HG03280 (cell line): ENCODE measurements around the gene TICAM2.
"Not testable (repeated sequence)": the region's sequence is repeated elsewhere in the genome, so short reads cannot be mapped to it uniquely, and the experiment has no call there.

Experiments used
- ATAC-seq: cut with Tn5 transposase; IDR thresholded peaks from one replicate; pipeline ENCODE4 v1.9.1; 2021; ENCODE audit warnings: mild to moderate bottlenecking, moderate library complexity; ENCODE audit not compliant: unreplicated experiment

Gene TICAM2, protein sequence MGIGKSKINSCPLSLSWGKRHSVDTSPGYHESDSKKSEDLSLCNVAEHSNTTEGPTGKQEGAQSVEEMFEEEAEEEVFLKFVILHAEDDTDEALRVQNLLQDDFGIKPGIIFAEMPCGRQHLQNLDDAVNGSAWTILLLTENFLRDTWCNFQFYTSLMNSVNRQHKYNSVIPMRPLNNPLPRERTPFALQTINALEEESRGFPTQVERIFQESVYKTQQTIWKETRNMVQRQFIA

DNA sequence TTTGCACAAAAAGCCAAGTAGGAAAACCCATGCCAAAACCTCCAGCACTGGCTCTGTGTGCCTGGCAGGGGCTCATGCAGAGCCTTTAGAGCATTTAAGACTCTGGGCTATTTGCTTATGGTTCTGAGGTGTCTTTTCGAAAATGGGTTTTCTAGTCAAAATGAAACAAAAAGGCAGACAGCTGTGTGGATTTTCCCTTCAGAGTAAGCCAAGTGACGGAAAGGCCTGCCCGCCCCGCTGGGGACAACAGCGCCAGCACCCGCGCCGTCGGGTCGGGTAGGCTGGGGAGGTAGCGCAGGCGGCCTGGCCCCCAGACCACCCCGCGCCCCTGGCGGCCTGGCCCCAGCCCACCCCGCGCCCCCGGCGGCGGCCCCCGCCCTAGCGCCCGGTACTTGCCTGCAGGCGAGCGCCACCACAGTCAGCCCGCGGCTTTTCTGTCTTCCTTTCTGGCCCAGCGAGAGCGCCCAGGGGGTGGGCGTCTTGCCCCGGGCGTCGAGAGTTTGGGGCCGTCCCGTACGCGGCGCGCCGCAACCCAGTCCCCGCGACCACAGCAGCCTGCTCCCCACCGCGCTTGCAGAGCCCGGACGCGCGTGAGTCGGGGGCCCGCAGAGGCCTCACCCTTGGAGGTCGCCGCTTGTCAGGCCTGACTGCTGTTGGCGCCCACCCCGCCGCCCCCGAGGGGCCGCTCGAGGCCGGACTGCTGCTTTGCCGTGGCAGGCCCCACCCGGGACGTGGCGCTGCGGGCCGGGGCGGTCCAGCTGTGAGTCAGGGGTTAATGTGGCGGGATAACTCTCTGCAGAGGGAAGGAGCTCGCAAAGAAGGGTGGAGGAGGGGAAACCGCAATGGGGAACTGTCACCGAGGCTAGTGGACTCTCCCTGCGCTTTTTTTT lies at the start of gene TICAM2:
TSS of gene TICAM2 (minus strand) at position 779 of the 890 bp plus-strand sequence. CDS start 21,223 bp downstream, outside the sequence.
- ATAC-seq: peak; percentile 67

DNA sequence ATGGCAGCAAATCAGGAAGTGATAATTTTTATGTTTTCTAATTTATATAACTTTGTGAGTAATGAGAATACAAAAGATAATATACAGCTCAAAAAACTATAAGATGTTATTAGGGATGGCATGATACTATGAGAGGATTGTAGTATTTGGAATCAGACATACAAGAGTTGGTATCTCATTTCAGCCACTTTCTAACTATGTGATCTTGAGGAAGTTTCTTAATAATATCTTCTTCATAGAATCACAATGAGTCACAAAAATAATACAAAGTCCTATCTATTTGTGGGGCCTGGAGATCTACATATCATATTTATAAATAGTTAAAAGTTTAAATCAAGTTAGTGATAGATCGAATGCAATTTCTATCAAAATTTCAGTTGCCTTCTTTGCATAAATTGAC lies 47.3 kb upstream of the TICAM2 start:
- no peak for ATAC-seq

DNA sequence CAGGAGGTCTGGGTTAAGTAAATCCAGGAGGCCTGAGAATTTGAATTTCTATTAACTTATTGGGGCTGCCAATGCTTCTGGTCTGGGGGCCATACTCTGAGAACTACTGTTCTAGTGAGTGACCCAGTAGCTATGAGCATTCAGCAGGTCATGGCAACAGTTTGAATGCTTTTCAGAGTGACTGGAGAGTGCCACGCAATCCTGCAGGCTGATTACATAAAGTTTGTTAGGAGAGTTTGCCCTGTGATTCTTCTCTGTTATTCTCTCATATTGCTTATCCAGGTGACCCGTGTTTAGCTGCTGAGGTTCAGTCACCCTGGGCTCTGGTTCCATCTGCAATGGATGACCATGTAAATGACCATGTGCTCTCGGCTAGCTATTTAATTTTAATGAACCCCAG lies 45.8 kb upstream of the TICAM2 start:
- no peak for ATAC-seq

DNA sequence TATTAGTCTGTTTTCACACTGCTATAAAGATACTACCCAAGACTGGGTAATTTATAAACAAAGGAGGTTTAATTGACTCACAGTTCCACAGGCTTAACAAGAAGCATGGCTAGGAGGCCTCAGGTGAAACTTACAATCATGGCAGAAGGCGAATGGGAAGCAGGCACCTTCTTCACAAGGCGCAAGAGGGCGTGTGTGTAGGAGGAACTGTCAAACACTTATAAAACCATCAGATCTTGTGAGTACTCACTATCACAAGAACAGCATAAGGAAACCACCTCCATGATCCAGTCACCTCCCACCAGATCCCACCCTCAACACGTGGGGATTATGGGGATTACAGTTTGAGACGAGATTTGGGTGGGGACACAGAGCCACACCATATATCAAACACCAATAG lies 43.1 kb upstream of the TICAM2 start:
- not testable (repeated sequence) for ATAC-seq

DNA sequence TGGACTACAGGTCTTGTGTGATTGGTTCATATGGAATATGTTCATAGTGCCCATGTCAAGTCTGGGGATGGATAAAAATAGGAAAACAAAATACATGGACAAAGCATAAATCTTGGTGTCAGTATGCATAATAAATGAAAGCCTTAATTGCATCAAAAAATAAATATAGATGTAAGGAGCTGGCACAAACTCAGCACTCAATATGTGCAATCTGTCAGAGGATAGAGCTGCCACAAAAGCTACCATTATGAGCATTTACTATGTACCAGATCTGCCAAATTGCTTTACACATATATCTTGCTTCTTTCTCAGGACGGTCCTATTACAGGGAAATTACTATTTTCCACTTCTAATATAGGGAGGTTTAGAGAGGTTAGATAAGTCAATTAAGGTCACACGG lies 41.8 kb upstream of the TICAM2 start:
- ATAC-seq: no peak

DNA sequence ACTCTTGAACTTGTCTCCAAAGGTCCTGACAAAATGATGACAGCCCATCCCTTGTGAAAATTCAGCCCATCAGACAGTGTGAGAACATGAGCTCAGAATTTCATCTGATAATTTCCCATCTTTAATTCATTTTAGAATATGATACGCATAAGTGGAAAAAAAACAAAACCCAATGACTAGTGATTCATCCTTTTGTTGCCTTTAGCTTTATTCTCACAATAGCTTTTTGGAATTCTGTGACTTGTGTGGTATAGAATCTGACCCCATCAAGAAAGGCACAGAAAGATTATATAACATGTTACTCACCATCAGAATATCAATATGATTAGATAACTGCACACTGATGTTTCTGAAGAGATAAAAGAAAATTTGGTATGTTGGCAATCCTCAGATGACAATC lies 39.7 kb upstream of the TICAM2 start:
- ATAC-seq: no peak

DNA sequence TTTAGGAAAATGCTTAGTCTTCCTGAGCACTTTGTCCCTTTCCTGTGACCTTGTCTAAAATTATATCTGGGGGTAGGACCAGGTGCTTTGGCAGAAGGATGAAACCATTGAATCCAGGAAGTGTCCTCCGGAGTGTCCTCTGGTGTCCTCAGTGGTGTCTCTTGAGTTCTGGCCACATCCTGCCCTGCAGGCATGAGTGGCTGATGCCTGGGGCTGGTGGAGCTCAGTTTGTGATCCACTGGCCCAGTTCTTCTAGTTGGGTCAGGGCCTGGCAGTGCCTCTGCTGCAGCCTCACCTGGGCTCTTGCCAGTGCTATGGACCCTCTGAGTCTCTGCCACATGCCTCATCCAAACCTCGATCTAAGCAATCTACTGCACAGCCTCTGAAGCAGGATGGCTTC lies 38.0 kb upstream of the TICAM2 start:
- ATAC-seq: no peak

DNA sequence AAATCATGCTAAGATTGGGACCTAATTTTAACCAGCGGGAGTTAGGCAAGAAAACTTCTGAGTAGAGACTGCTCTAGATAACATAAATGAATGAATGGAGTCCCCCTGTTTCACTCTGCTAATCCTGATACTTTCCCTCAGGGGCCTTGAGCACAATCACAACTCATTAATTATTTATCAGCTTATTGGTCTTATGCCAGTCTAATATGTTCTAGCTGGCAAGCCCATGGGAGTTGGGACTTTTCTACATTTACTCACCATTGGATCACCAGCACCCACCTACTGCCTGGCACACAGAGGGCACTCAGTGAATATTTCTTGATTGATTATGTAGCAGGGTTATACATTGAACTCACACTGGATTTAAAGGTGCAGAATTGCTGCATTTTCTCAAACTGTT lies 37.1 kb upstream of the TICAM2 start:
- ATAC-seq: no peak

DNA sequence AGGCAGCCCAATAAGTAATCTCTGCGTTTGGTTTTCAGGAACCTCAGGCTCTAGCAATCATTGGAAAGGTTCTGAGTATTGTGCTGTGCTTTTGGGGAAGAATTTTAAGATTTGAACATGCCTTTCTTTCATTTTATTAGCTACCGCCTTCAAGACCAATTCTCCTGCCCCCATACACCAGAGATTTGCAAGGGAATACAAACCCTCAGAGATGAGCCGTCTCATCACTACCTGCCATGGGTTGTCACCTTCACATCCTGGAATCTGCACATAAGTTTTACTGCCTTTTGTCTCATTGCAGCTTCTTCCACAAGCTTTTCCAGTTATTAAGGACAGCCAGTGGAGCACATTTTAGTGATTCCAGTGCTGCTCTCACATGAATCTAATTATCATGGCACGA lies 35.2 kb upstream of the TICAM2 start:
- ATAC-seq: no peak

DNA sequence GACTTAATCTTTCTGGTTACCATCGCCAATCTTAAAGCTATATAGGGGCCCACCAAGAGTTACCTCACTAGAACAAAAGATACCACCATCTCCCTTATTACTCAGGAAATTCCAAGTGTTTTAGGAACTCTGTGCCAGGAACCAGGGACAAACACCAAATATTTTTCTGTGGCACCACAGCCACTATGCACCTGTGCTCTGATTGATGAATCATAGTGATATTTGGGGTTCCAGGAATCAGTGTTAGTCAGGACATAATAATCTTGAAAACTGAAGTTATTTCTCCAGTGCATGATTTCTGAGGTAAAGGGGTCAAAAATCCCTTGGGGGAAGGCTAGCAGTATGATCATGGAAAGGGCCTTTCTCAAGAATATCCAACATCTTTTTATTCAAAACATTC lies 33.7 kb upstream of the TICAM2 start:
- ATAC-seq: no peak

DNA sequence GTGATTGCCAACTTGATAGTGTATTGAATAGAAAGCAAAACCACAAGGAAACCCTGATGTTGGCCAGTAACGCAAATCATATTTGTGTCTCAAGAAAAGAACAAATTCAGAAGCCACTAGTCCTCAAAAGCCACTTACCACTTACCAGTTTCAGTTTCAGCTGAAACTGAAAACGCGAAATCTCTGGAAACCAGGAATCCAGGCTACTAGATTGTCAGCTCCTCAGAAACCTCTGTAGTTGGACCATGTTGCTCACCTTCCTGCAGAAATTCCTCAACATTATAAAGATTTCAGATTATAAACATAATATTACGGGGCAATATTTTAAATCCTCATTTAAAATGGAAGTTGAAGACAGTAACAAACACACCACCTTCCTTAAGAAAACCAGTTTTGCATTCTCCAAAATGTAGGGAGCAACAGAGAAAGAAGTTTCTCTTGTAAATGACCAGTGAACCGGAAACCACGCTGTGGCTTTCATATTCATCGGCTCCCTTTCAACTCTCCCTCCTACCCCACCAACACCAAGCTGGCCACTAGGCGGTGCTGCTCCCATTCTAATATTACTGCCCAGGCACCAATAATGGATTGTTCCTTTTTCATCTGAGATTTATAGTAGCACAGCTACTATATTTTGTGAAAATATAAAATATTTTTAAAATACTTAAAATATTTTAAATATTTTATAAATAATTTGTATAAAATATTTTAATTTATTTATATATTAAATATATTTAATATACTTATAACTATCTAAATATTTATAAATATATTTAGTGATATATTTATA lies 32.3 kb upstream of the TICAM2 start:
- ATAC-seq: peak; percentile 75

DNA sequence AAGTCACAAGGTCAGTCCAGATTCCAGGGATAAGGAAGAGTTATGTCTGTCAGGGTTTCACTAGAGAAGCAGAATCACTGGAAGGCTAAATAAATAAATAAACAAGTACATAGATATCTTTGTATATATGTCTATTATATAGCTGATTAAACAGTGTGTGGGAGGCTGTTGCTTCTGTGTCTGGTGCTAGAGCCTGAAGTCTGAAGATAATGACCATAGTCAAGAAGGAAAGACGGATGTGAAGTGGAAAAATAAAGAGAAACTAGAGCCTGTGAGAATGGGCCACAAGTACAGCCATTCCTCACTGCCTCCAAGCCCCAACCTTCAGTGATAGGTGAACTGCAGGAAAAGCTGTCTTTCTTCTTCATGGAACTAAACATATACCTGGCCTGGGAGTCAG lies 27.6 kb upstream of the TICAM2 start:
- no peak for ATAC-seq

DNA sequence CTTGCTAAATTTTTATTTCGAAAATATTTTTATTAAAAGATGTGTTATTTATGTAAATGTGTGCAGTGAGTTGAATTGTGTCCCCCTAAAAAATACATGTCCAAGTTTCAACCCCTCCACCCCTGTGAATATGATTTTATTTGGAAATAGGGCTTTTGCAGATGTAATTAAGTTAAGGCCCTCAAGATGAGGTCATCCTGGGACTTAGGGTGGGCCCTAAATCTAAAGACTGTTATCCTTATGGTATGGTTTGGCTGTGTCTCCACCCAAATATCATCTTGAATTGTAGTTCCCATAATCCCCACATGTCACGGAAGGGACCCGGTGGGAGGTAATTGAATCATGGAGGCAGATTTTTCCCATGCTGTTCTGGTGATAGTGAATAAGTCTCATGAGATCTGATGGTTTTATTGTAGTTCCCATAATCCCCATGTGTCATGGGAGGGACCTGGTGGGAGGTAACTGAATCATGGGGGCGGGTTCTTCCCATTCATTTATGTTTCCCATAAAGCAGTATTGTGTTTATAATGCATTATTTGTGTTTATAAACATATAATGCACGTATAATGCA lies 25.1 kb upstream of the TICAM2 start:
- ATAC-seq: no peak

DNA sequence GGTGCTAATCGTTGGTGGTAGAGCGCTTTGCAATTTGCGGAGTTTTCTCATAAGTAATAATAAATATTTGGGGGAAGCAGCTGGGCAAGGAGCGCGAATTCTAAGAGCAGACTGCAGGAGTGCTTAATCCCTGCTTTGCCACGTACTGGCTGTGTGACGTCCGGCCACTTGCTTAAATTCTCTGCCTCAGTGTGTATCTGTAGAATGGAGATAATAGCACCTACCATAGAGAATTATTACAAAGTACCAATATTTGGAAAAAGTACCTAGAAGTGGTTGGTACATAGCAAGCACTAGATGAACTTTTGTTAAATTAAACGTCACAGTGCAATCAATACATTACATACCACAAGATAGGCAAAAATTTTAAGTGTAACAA lies 24.2 kb upstream of the TICAM2 start:
- peak; percentile 24 for ATAC-seq

DNA sequence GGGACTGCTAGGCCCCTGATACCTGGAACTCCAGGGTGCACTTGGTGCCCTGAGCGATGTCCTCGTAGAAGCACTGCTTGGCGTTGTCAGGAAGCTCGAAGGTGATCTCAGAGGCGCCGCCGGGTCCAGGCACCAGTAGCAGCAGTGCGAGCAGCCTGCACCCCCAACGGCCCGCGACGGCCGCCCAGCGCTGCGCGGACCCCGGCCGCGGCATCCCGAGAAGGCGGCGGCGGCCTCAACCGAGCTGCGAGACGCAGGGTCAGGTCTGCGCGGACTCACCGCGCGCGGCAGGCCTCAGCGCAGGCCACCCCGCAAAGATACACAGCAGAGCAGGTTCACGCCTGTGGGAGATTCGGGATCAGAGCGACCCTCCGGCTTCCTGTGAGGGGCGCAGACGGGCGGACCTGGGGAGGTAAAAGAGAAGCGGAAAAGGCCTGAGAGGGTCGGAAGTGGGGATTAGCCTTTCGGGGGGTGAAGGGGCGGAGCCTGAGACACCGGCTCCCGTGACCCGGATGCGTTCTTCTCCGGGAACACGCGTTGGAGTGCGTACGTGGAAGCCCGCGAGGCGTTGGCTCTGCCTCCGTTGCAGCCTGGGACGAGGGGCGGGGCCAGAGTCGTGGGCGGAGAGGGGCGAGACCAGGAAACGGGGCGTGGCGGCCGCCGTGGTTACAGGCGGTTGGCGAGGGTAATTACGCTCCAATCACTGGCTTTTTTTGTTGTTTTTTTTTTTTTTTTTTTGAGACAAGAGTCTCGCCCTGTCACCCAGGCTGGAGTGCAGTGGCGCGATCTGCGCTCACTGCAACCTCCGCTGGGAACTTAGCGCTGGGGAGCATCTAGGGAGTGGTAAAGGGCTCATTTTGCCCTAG lies 23.5 kb upstream of the TICAM2 start, which contains the start of gene TMED7:
TSS of gene TMED7 (minus strand) at position 458 of the 866 bp plus-strand sequence. CDS start at position 214, 244 bp downstream.
- ATAC-seq: peak; percentile 90

DNA sequence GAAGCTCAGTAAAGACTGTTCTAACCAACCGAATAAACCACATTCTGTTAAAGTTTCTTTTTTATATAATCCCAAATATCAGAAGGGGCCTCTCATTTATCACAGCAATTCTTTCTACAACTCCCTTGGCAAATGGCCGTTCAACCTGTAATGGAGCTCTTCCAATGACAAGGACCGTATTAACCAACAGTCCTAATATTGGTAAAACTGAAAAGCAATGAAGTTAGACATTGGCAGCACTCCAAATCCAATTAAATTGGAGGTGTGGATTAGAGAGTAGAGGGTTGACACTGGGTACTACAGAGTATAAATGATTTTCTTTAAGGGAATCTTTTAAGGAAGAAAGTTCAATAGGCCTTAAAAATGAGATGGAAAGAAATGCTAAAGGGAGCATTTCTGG lies 22.7 kb upstream of the TICAM2 start:
- no peak for ATAC-seq

DNA sequence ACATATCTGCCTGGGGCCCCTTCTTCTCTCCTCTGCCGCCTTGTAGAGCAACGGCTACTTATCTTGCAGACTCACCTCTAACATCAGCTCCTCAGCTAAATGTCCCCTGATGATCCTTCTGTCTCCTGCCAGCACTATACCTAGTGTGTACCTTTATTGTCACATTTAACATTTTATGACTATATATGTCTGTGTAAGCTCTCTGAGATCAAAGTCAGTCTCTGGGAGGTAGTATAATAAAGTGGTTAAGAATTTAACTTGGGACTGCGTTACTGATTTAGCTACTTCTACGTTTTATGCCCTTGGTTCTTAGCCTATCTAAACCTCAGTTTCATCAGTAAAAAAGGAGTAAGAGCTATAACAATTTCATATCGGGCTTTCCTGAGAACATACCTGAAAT lies 21.4 kb upstream of the TICAM2 start:
- no peak for ATAC-seq

DNA sequence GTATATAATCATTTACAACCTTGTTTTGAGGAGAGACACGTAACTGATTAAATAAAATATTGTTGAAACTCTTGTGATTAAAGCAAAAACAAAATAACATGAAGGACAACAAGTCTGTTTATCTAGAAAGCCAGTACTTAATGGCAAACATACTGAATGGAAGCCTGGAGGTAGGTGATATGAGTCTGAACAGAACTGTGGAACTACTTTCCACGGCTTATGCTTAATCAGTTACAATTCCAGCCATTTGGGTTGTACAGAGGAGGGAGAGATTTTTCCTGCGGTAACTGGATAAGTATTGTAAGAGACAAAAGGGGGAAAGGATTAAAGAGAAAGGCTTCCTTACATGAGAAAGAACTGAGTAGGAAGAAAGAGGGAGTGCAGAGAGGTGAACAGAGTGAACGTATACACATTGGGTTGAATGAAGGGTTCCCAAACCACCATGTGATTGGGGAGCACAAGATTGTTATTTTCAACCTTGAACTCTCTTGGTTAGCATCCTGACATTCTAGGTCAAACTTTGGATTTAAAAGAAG lies 19.2 kb upstream of the TICAM2 start:
- no peak for ATAC-seq

DNA sequence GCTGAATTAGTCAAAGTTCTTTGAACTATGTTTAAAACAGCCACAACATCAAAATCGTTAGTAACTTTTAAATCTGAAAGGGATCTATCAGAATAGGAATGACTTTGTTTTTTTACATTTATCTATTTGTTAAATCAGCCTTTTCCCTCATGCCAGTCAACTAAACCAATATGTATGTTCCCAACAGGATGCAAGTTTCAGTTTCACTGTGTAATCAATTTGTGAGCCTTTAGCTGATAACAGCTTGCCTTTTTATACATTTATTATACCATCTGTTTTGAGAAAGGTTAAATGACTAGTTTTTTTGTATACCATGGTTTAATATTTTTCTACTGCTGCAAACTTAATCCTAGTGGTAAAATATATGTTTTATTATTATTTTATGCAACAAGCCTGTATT lies 14.6 kb upstream of the TICAM2 start:
- ATAC-seq: no peak

DNA sequence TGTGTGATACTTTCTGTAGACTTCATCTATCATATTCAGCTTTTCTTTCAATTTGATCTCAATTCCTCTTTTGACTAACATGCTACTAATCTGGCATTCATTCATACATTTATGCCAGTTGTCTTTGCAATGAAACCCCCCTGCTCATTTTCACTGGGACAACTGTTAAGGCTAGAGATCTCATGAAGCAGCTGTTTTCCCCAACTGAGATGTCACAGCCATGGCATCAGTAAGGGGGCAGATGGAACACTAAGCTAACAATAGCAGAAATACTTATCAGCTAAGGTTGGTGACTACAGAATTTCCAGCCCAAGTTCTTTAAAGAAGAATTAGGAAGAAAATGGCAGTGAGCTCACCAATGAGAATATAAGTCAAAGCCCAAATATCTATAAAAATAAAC lies 14.2 kb upstream of the TICAM2 start:
- no peak for ATAC-seq
